GM19023 (cell line): Measurements from ENCODE around the gene USP9X.
"Not testable (repeated sequence)": the region's sequence is repeated elsewhere in the genome, so short reads cannot be mapped to it uniquely, and the experiment has no call there.

Experiments
- ATAC-seq: cut with Tn5 transposase; IDR thresholded peaks from one replicate; pipeline ENCODE4 v1.9.1; 2021; ENCODE audit warnings: mild to moderate bottlenecking, moderate library complexity; ENCODE audit not compliant: unreplicated experiment

The USP9X gene

DNA sequence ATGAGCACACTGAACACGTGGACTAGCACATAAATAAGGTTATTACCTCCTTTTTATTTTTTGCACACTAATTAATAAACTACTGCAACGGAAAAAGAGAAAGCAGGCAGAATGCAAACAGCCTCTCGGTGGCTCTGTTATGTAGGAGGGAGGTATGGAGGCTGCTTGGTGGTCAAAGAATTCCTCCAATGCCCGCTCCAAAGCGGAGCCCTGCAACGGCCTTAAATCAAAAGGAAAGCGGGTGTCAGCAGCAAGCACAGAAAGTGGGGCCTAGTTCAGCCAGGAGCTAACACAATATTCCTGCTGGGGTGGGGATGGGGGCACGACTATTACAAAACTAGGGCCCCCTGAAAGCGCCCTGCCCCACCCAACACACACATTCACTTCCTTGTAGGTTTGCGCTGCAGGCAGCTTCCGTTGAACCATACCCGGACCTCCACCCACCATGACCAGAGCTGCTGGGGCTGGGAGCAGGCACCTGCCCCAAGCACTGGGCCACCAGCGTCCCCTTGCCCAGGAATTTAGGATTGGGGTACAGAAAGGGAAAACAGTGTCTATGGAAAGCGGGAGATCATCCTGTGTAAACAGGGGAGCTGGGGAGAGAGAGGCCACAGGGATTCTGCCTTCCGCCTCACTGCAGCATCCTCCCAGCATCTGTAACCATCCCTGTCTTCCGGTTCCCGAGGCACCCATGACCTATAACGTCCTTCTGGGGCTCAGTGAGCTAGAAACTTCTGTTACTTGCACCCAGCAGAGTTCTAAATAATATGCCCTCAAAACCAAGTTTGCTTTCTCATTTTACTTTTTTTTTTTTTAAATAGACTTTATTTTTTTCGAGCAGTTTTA lies 191.6 kb downstream of the USP9X start:
- no peak for ATAC-seq

DNA sequence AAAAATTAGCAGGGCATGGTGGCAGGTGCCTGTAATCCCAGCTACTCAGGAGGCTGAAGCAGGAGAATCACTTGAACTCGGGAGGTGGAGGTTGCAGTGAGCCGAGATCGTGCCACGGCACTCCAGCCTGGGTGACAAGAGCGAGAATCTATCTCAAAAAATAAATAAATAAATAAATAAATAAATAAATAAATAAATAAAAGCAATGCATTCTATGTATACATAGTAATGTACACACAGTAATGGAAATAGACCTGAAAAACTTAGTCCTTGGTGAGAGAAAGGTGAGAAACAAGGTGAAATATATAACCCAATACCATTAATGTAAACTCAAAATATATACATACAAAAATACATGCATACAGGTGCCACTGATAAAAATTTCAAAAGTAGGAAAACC lies 197.1 kb downstream of the USP9X start:
- not testable (repeated sequence) for ATAC-seq

DNA sequence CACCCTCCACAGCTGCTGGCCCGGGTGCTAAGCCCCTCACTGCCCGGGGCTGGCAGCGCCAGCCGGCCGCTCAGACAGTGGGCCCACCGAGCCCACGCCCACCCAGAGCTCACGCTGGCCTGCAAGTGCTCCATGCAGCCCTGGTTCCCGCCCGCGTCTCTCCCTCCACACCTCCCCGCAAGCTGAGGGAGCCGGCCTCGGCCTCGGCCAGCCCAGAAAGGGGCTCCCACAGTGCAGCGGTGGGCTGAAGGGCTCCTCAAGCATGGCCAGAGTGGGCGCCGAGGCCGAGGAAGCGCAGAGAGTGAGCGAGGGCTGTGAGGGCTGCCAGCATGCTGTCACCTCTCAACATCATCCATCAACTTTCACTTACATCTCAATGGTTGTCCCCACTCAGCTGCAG lies 200.7 kb downstream of the USP9X start:
- not testable (repeated sequence) for ATAC-seq
